GM21528 (cell line): ENCODE measurements around the gene SFMBT1.

ENCODE experiments used
- ATAC-seq: cut with Tn5 transposase; IDR thresholded peaks from one replicate; pipeline ENCODE4 v1.9.1; 2021; ENCODE audit warnings: mild to moderate bottlenecking, moderate library complexity; ENCODE audit not compliant: unreplicated experiment, low FRiP score

Gene SFMBT1

DNA sequence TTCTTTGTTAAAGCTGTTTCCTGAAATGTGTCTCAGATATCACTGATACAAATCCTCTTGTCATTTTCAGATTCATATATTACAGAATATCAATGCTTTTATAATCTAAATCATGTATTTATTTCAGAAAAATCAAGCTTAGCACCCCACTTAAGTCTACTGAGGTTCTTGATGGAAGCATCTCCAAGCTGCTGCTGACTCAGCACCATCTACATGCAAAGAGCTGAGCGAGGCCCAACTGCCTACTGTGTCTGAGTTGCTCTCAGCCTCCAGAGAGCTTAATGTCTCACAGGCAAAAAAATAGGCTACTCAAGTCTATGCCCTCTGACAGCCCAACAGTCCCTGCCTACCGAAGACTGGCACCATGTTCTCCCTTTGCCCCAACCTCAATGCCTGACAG lies 119.3 kb downstream of the SFMBT1 start:
- ATAC-seq = no peak

DNA sequence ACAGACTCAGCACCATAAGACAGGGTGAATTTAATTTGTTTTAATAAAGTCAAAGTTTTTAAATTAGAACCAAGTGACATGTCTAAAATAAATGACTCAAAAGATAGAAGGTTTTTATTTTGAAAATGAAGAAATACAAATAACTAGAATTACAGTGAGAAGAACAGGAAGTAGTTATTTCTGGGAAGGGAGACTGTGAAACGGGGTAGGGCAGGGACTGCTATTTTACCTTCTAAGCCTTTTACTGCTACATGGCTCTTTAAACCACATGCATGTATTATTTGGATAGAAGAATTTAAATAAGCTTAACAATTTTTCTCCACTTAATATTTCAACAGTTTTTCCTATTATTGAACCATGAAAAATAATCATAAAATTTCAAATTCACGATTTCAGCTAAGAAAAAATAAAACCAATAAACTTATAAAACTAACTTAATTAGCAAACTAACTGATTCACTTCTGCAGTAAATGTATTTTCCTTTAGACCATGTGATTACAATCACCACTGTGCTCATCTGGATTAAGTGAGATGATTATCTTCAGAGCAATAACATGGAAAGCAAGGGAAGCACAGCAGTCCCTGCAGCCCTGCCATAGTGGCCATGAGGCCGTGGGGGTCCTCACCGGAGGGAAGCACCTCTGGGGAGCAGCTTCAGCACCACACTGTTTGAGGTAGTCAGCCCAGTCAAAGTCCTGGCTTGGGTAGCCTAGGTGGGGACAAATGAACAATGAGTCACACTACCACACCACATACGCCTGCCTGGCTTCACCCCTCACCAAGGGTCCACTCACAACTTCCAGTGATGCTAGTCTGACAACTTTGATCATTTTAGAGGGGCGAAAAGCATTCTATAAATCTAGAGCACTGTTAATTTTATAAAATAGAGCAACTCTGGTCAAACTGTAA lies 120.2 kb downstream of the SFMBT1 start:
- ATAC-seq = no peak

DNA sequence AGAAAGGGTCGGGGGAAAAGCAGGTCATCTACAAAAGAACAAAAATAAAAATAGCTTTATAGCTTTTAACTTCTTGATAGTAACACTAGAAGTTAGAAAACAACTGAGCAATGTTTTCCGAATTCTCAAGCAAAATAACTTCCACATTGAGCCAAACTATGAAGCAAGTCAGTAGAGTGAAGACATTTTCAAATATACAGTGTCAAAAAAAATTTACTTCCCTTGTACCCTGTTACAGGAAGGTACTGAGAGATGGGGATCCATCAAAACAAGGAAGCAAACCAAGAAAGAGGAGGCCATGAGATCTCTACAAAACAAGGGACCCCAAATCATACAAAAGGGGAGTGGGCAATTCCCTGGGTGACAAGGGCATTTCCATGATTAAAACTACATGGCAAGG lies 121.9 kb downstream of the SFMBT1 start:
- ATAC-seq = no peak

DNA sequence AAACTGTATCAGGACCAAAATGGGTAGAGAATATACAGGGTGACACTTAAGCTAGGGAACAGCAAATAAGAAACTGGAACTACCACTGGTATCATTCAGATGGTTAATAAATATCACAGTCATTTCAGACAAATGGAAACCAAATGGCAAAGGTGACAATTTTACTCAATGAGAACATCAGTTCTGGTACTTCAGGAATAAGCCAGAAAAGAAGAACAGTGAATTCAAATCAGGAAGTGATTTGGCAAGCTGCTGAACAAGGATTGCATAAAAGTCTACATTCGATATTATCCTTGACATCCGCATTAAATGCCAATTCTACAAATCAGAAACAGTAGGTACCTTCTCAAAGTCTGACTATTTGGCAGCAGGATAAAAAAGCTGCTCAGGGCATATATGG lies 125.0 kb downstream of the SFMBT1 start:
- ATAC-seq = no peak

DNA sequence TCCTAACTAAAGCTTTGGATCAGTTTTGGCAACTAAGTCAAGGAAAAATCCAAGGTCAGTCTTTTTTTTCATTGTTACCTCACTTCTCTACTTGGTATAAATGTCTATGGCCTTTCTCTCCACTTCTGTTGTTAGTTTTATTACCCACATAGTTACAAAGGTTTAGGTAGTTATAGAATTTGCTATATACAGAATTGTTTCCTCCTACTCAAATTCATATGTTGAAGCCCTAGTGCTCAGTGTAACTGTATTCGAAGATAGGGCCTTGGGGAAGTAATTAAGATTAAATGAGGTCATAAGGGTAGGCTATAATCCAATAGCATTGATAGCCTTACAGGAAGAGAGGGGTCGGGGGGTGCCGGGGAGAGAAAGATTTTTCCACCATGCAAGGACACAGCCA lies 128.8 kb downstream of the SFMBT1 start:
- ATAC-seq = no peak

DNA sequence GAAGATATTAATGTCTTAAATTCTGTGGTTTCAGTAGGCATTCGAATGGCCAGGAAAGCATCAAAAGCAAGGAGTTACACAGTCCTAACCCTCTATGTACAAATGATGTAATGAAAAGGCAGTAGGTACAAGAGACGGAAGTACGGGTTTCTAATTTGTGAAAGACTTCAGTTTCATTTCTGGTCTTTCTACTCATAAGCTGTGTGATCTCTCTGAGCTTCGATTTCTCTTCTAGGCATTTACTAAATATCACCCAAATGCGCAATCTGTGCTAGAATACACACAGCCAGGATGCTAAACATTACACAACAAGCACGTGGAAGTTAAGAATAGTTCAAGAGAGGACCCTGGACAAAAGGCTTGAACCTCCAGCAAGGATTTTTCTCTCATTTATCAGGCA lies 130.6 kb downstream of the SFMBT1 start:
- no peak for ATAC-seq

DNA sequence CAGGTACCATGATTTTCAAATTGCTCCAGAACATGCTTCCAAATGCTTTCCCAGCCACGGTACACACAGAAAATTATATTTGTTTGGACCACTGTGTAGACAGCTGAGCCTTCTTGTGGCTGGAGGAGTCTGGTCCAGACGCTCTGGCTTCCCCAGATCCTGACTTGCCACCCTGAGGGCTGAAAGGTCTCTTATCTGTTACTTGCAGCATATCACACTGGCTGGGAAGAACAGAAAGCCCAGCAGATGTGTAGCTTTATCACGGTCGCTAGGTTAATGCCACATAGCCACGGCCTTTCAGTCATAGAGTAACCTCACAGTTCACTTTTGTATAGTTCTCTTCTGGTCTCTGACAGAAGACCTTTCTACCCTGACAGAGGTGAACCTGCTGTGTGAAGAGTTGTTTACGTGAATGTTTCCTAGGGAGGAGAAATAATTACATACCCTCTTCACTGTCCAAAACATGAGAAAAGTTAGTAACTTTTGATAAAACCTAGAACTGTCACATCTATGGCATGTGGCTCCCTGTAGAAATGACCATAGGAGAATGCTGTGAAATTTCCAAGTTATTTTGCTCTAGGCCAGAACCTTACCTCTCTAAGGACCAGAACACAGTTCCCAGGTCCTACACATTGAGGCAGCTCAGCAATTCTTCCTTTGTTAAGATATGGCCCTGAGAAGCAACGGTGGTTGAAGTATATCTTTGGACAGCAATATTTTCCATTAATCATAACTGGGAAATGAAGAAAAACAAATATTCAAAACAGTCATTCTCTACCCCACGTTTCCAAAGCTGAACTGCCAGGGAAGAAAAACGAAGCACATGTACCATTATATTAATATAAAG lies 132.8 kb downstream of the SFMBT1 start:
- no peak for ATAC-seq

DNA sequence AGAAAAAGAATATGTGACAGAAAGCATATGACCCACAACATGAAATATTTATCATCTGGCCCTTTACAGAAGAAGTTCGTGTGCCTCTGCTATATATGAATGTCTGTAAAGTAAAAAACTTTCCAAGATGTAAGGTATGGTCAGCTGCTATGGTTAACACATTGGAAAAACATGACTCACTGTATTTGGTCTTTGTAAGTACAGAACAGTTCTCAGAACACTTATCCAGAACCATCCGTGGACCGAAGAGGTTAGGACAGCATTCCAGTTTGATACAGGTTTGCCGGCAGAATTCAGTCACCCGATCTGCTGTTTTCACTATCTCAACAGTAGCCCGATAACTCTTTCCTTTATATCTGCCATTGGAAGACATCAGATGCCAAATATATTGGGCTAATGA lies 135.1 kb downstream of the SFMBT1 start:
- no peak for ATAC-seq

DNA sequence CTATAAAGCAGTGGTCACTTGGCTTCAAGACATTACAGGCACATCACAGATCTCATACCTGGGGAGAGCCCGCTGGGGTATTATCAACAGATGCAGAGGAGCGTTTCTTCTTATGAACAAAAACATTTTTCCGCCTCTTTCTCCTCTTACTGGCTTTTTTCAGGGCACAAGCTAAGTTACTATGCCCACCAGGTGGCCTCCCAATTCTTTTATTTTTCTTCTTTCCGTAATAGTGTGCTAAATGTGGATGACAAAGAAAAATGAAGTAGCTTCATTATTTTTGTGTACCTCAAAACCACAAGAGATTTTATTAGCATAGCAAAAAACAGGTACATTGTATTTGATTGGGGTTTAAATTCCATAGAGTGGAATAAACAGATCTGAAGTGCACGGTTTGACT lies 138.4 kb downstream of the SFMBT1 start:
- no peak for ATAC-seq

DNA sequence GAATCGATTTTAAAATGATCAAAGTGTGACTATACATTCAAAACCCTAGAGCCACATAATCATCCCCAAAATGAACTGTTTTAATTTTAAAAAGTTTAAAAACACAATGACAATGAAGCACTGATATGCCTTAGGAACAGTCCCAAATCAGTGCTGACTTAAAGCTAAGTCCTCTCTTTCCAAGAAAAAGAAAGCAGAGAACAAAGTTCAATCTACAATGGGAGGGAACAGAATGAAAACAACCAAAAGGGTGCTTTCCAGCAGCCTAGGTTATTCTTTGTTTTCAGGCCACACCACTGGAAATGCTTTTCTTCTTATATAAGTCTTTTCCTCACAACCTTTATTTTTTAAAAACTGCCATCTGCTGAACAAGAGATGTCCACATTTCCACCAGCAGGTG lies 141.3 kb downstream of the SFMBT1 start:
- no peak for ATAC-seq

DNA sequence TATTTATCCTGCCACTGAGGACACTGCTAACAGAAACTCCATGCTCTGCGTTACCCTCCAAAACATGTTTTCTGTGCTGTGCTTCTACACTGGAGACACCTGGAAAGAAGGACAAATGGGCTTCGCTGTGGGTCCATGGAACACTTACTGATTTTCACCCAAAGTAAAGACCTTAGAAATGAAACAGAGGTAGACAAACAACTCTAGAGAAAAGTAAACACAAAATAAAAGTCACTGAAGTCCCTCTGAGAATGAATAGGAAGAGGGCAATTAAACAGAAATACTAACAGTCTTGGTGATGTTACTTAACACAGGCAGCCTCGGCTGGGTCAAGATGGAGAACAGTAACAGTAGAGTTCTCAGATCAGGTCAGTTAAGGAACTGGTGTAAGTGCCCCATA lies 141.9 kb downstream of the SFMBT1 start:
- no peak for ATAC-seq

DNA sequence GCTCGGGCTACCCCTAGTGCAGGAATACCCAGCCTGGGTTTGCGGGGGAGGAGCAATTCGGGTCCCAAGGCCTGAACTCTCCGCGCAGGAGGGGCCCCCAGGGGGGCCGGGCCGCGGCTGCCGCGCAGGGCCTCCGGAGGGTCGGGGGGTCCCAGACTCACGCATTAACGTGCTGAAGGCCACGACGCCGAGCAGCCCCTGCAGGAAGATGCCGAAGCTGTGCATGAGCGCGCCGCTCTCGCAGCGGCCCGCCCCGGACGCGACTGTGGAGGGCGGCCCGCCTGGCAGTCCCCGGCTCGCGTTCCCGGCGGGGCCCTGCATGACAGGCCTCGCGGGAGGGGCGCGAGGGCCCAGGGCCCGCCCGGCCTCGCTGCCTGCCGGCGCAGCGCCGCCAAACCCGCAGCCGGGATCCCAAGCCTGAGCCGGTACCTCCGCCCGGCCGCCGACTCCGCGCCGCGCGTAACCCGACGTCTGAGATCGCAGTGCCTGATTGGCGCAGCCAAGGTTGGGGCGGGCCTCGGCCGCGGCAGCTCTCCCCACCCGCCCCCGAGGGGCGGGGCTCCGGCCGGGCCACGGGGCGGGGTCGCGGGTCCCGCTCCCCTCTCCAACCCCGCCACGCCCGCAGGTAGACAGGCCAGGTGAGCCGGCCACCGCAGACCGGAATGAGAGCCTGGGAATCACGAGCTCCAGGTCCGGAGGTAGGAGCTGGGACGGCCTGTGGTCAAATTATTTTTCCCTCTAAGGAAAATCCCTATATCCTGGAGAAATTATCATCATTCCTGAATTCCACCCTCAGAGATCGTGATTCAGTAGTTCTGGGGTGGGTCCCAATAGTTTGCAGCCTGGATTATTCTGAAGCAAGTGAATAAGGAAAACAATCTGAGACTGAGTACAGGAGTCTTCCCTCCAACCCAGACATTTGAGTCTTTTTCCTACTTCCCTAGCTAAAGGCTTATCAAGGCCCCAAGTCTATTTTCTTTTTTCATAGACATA lies 148.4 kb downstream of the SFMBT1 start, which contains the start of gene STIMATE:
TSS of gene STIMATE (minus strand) at position 419 of the 993 bp plus-strand sequence. CDS start at position 321, 98 bp downstream.
- ATAC-seq = peak; percentile 95

DNA sequence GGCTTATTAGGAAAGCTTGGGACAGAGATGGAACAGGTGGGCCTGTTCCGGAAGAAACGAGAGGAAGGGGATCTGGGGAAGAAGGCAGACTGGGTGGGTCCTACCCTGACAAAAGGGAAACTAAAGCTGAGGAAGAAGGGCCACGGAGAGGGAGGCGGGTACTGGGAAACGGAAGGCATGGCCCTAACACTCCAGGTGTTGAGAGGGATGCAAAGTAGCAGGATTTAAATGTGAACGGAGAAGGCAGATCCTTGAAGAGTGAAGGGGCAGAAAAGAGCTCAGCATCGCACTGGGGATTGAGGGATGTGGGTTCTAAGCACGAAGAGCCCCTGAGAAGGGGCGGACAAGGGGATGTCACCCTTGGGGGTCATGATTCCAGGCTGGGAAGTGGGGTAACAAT lies 149.3 kb downstream of the SFMBT1 start:
- no peak for ATAC-seq

DNA sequence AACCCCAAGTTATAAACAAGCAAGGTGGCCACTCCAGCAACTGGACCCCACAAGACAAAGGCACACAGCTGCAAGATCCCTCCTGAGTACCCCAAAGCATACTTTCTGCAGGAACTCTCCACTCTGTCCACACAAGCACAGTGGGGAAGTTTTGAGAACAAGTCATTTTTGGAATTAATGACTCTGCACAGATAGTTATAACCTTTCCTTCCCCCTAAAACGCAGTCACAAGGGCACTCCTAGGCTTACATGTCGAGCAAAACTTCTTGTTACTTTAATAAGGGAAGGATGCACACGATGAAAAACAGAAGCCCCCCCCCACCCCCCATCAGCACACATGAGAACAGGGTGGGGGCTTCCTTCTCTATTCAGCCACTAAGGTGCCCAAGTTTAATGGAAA lies 149.7 kb downstream of the SFMBT1 start:
- no peak for ATAC-seq

DNA sequence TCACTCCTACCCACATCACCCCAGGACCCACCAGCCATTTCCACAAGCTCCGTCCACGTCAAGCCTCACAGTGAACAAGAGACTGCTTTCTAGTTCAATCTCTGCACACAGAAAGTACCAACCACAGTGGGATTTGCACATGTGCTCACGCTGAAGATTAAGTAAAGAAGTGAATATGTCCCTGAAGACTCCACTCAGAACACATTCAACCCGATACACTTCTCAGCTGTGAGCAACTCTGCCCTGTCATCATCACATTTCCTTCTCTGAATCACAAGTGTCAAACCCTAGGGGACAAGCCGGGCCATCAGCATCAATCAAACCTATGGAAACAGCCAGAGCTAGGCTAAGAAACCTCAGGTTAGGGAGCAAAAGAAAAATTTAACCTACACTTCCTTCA lies 150.5 kb downstream of the SFMBT1 start:
- no peak for ATAC-seq

DNA sequence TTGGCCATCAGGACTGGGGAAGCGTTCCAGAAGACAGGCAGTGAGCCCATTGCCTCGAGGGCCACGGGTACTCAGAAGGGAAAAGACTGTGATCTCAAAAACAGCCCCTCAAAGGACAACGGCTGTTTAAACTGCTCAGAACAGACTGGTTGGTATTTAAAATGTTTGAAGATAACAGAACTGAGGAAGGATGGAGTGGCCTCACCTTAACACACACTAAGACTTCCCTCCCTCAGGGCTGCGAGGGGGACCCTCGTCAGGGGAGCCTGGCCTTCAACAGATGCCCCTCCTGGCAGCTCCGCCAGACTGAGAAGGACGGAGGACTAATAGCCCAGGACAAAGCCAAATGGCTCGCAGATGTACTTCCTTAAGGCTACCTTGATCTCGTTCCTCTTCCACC lies 151.1 kb downstream of the SFMBT1 start:
- ATAC-seq = no peak

DNA sequence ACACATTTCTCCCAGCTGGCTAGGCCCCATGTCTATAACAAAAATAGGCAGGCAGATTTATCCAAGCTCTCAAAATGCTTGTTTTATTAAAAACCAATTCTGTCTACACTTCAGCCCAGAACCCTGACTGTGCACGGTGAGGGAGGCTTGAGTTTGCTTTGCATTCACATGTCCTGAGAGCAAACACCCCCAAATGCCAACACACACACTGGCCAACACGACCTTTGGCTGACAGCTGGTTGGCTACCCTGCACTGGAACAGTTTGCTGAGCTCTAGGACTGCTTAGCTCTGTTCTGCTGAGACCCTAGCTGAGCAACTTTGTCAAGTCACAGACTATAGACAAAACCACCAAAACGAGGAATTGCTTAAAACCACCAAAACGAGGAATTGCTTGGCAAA lies 152.2 kb downstream of the SFMBT1 start:
- ATAC-seq = no peak

DNA sequence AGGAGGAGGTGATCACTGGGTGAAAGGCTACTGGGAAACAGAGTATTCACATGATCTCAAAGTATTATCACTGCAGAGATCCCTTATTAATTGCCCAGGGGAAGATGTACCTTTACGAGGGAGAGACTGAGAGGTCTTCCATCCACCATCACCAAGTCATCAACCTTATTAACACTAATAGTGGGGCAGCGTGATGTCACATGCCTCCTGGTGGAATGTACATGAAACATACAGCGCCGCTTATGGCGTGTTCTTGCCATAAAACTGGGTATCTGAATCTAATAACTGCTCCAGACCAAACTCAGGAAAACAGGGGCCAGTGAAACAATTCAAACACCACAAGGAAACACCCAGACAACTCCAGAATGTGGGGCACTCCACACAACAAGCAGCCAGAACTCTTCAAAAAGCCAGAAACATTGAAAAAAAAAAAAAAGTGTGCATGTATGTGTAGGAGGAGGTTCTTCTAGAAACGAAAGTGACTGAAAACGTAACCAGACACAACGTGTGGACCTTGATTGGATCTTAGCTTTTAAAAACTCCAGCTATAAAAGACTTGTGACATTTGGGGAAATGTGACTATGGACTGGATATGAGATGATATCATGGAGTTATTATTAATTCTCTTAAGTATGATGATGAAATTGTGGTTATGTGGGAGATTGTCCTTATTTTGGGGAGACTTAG lies 153.1 kb downstream of the SFMBT1 start:
- ATAC-seq = no peak

DNA sequence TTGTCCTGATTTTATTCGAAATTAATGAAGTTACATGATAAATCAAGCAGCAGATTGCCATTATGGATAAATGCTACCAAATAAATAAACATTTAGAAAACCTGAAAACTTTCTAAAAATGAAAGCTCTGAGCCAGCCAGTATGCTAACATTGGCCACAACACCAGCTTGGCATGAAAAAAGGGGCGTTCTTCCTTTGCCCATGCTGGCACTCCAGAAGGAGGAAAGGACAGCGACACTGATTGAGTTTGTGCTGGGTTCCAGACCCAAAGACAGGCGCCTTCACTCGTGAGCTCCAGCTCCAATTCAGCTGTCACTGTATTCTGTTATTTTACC lies 153.6 kb downstream of the SFMBT1 start:
- ATAC-seq = no peak

DNA sequence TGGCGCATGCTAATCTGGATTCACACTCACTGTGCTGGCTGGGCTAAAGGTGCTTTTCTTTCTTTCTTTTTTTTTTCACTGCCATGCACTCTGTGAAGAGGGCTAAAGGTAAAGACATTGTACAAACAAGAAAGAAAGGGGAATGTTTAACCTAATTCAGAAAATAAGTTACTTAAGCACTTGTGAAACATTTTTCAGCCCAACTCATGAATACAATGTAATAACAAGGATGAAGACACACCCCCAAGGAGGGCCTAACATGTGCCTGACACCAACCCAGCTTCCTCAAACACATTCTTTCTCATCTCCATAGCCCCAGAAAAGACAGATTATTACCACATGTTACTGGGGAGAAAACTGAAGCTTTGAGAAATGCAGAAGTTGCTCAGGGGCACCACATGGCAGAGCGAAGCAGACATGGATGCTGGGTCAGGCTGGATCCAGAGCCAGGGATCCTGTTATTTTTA lies 154.2 kb downstream of the SFMBT1 start:
- no peak for ATAC-seq
